Small intestine (tissue), 16 donors: ENCODE data around the gene TLR8. TPM values are rescaled to one million over a fixed set of nuclear protein-coding genes. Genes with fewer than 3 reads are reported as not detected.

Experiments
- DNase-seq, 2 donors: peaks; one replicate each; pipeline versions ENCODE4 v3.0.0 to v3.0.0-alpha.2; 2013
- FAIRE-seq: peaks from 2 replicates; lab custom pipeline; 2012; peaks lifted over from hg19 to GRCh38; lab: Jason Lieb, UNC
- H3K27ac ChIP-seq, 3 donors: one replicate each; pipeline ENCODE4 v1.5.1; 2013; ENCODE audit warnings: low read length in 2 of 3, mild to moderate bottlenecking in 2 of 3, control low read depth in 1 of 3, inconsistent platforms in 1 of 3, low read depth in 1 of 3, moderate library complexity in 1 of 3
- H3K27me3 ChIP-seq, 3 donors: one replicate each; pipeline ENCODE4 v1.6.1; 2013; ENCODE audit warnings: low read length in 3 of 3, inconsistent platforms in 1 of 3; ENCODE audit not compliant: control insufficient read depth in 3 of 3, insufficient read depth in 3 of 3
- H3K36me3 ChIP-seq, 3 donors: one replicate each; pipeline ENCODE4 v1.6.1; 2013; ENCODE audit warnings: low read length in 3 of 3, inconsistent platforms in 1 of 3, low read depth in 1 of 3, mild to moderate bottlenecking in 1 of 3, moderate library complexity in 1 of 3; ENCODE audit not compliant: control insufficient read depth in 3 of 3, insufficient read depth in 2 of 3
- H3K4me1 ChIP-seq, 3 donors: one replicate each; pipeline ENCODE4 v1.6.1; 2013; ENCODE audit warnings: low read length in 2 of 3, inconsistent platforms in 1 of 3, low read depth in 1 of 3, mild to moderate bottlenecking in 1 of 3, moderate library complexity in 1 of 3; ENCODE audit not compliant: control insufficient read depth in 3 of 3, insufficient read depth in 2 of 3
- H3K4me3 ChIP-seq, 3 donors: one replicate each; pipeline ENCODE4 v1.5.1; 2013; ENCODE audit warnings: low read length in 3 of 3, control low read depth in 1 of 3, inconsistent platforms in 1 of 3, low read depth in 1 of 3, mild to moderate bottlenecking in 1 of 3, moderate library complexity in 1 of 3
- H3K9me3 ChIP-seq, 2 donors: one replicate each; pipeline ENCODE4 v1.6.1; 2013; ENCODE audit warnings: low read depth in 1 of 2, low read length in 1 of 2; ENCODE audit not compliant: control insufficient read depth in 2 of 2, insufficient read depth in 1 of 2
- WGBS, 3 donors: extraction: QIAGEN DNeasy Blood & Tissue Kit; methylation state at CpG; one replicate each; pipeline ENCODE4 v1.1.7; 2013; 5-methylcytosine and 5-hydroxymethylcytosine counted together
- long read RNA-seq, 10 donors: transcript quantifications; one replicate each; lab custom pipeline, GENCODE V29; 2026
- polyA plus RNA-seq, 4 donors: library from polyadenylated mRNA; stranded (reverse) in 3 of 4; unstranded in 1 of 4; fragments of 200-250 nt in 3 of 4; fragments of 120-200 nt in 1 of 4; gene quantifications; one replicate each; pipeline versions ENCODE4 v1.2.1 to v1.2.3, GENCODE V29; 2013
- donor health status: healthy with polysubstance abuse.
- donor health status: control.
- donor health status: control.
- donor health status: Bipolar disorder and iron deficiency.
- donor health status: healthy.

Gene TLR8
- under 1 TPM; 0.22 to 0.73 (median 0.49) TPM for polyA plus RNA-seq
- long read RNA-seq, donor 1: 0 reads
- long read RNA-seq, donor 2: 0 reads
- long read RNA-seq, donor 3: 0 reads
- long read RNA-seq, donor 4: 0 reads
- long read RNA-seq, donor 5: 0 reads
- long read RNA-seq, donor 6: 0 reads
- long read RNA-seq, donor 7: 0 reads
- long read RNA-seq, donor 8: 0 reads
- long read RNA-seq, donor 9: 0 reads
- long read RNA-seq, donor 10, full-length matches to known transcripts: 1 of 1 reads
- long read RNA-seq, donor 10, partial matches to known transcripts: 0 of 1 reads
- long read RNA-seq, donor 10, other reads (novel, unspliced or antisense): 0 of 1 reads

- no peak within 1 kb of the TSS for H3K4me3 ChIP-seq
- FAIRE-seq (no peak), DNase-seq (no peak)
- 82 to 91% (median 84%) methylated on average over 15 of the region's 15 CpGs for WGBS, 3 donors
- no peaks in the 10 kb centered on the region for H3K27me3 ChIP-seq
- H3K9me3 ChIP-seq: no peaks in the 10 kb centered on the region
- H3K36me3 ChIP-seq: no peaks in the 10 kb centered on the region
- no peaks in the 10 kb centered on the region for H3K4me1 ChIP-seq
- H3K27ac ChIP-seq: no peak within 1 kb of the TSS
These were observed at the start of gene TLR8 for GRCh38 chrX:12906046-12906761. Gene TLR8, plus strand, starts transcription at chrX:12906620. Its CDS starts 87 bp downstream, at chrX:12906707.

GRCh38 chrX:12865359-12865758, 41.1 kb upstream of the TLR8 start:
- no peaks in the 10 kb centered on the region for H3K36me3 ChIP-seq
- WGBS, 3 donors: 61 to 82% (median 64%) methylated on average over 7 of the region's 7 CpGs
- H3K9me3 ChIP-seq: no peaks in the 10 kb centered on the region
- H3K4me3 ChIP-seq: no peak overlapping the region
- H3K4me1 ChIP-seq: no peaks in the 10 kb centered on the region
- no peak overlapping the region for H3K27ac ChIP-seq
- DNase-seq (no peak), FAIRE-seq (no peak)
- no peaks in the 10 kb centered on the region for H3K27me3 ChIP-seq

- Histone ChIP-seq H3K27me3 (no peaks in the 10 kb centered on the region), H3K9me3 (no peaks in the 10 kb centered on the region), H3K4me1 (no peaks in the 10 kb centered on the region), H3K4me3 (no peak within 1 kb of the TSS), H3K27ac (no peak within 1 kb of the TSS), H3K36me3 (no peaks in the 10 kb centered on the region)
- FAIRE-seq: no peak
- DNase-seq: no peak
- WGBS, 3 donors: 62 to 72% (median 66%) methylated on average over 7 of the region's 7 CpGs
These were observed 39.7 kb upstream of the TLR8 start, which contains the start of gene TLR7 for GRCh38 chrX:12866451-12867377. Gene TLR7, plus strand, starts transcription at chrX:12867072. Its CDS starts 507 bp downstream, at chrX:12867579.

- DNase-seq: no peak
- H3K4me3 ChIP-seq: no peak overlapping the region
- H3K36me3 ChIP-seq: no peaks in the 10 kb centered on the region
- H3K9me3 ChIP-seq: no peaks in the 10 kb centered on the region
- no peaks in the 10 kb centered on the region for H3K27me3 ChIP-seq
- H3K27ac ChIP-seq: no peak overlapping the region
- 52 to 73% (median 53%) methylated on average over 4 of the region's 4 CpGs for WGBS, 3 donors
- no peaks in the 10 kb centered on the region for H3K4me1 ChIP-seq
- FAIRE-seq: no peak
These were observed 38.7 kb upstream of the TLR8 start for GRCh38 chrX:12867685-12868084.

- Histone ChIP-seq H3K27me3 (no peaks in the 10 kb centered on the region), H3K4me3 (no peak overlapping the region), H3K9me3 (no peaks in the 10 kb centered on the region), H3K36me3 (no peaks in the 10 kb centered on the region), H3K27ac (no peak overlapping the region), H3K4me1 (no peaks in the 10 kb centered on the region)
- FAIRE-seq: no peak
- 80 to 87% (median 85%) methylated on average over 4 of the region's 4 CpGs for WGBS, 3 donors
- DNase-seq: no peak
These were observed 37.7 kb upstream of the TLR8 start for GRCh38 chrX:12868747-12869146.

- DNase-seq (no peak), FAIRE-seq (no peak)
- Histone ChIP-seq H3K4me1 (no peaks in the 10 kb centered on the region), H3K4me3 (no peak overlapping the region), H3K27ac (no peak overlapping the region), H3K36me3 (no peaks in the 10 kb centered on the region), H3K27me3 (no peaks in the 10 kb centered on the region), H3K9me3 (no peaks in the 10 kb centered on the region)
- WGBS, 3 donors: 63 to 78% (median 74%) methylated on average over 6 of the region's 6 CpGs
These were observed 35.2 kb upstream of the TLR8 start for GRCh38 chrX:12871257-12871656.

- H3K4me1 ChIP-seq: no peaks in the 10 kb centered on the region
- no peak overlapping the region for H3K27ac ChIP-seq
- 88 to 94% (median 89%) methylated on average over 4 of the region's 4 CpGs for WGBS, 3 donors
- DNase-seq: no peak
- H3K36me3 ChIP-seq: no peaks in the 10 kb centered on the region
- H3K27me3 ChIP-seq: no peaks in the 10 kb centered on the region
- no peaks in the 10 kb centered on the region for H3K9me3 ChIP-seq
- H3K4me3 ChIP-seq: no peak overlapping the region
- no peak for FAIRE-seq
These were observed 33.7 kb upstream of the TLR8 start for GRCh38 chrX:12872741-12873140.

- Histone ChIP-seq H3K36me3 (no peaks in the 10 kb centered on the region), H3K9me3 (no peaks in the 10 kb centered on the region), H3K27me3 (no peaks in the 10 kb centered on the region), H3K4me1 (no peaks in the 10 kb centered on the region), H3K4me3 (no peak overlapping the region), H3K27ac (no peak overlapping the region)
- WGBS, 3 donors: 44 to 47% (median 46%) methylated on average over 4 of the region's 4 CpGs
- DNase-seq: no peak
- FAIRE-seq: no peak
These were observed 31.8 kb upstream of the TLR8 start for GRCh38 chrX:12874581-12874980.
